Central memory CD8-positive, alpha-beta T cell (primary cell): ENCODE results near the gene RUBCNL.
"Not testable (repeated sequence)": the region's sequence is repeated elsewhere in the genome, so short reads cannot be mapped to it uniquely, and the experiment has no call there.

Experiments used
- ATAC-seq: fragments of 150-1000 bp; cut with Tn5 transposase; replicated peaks from 2 replicates; pipeline ENCODE4 v1.10.0; 2022; ENCODE audit warnings: mild to moderate bottlenecking, moderate FRiP score, moderate number of reproducible peaks; ENCODE audit not compliant: poor library complexity, severe bottlenecking; ENCODE audit errors: extremely low read depth
- DNase-seq, 2 donors: peaks; one replicate each; pipeline ENCODE4 v3.0.0; 2021; ENCODE audit warnings: low spot score in 2 of 2
- H3K27ac Mint-ChIP-seq: one replicate; pipeline ENCODE4 v1.8.0; 2022; ENCODE audit warnings: low read depth, mild to moderate bottlenecking, moderate library complexity, mixed read lengths
- H3K27me3 Mint-ChIP-seq: one replicate; pipeline ENCODE4 v1.8.0; 2022; ENCODE audit warnings: mixed read lengths
- H3K36me3 Mint-ChIP-seq: one replicate; pipeline ENCODE4 v1.8.0; 2022; ENCODE audit warnings: mild to moderate bottlenecking, moderate library complexity, mixed read lengths; ENCODE audit not compliant: insufficient read depth
- H3K4me1 Mint-ChIP-seq: one replicate; pipeline ENCODE4 v1.8.0; 2022; ENCODE audit warnings: mixed read lengths
- H3K4me3 Mint-ChIP-seq: one replicate; pipeline ENCODE4 v1.8.0; 2022; ENCODE audit warnings: mild to moderate bottlenecking, moderate library complexity, mixed read lengths
- H3K9me3 Mint-ChIP-seq: one replicate; pipeline ENCODE4 v1.8.0; 2022; ENCODE audit warnings: mixed read lengths

Gene RUBCNL, protein sequence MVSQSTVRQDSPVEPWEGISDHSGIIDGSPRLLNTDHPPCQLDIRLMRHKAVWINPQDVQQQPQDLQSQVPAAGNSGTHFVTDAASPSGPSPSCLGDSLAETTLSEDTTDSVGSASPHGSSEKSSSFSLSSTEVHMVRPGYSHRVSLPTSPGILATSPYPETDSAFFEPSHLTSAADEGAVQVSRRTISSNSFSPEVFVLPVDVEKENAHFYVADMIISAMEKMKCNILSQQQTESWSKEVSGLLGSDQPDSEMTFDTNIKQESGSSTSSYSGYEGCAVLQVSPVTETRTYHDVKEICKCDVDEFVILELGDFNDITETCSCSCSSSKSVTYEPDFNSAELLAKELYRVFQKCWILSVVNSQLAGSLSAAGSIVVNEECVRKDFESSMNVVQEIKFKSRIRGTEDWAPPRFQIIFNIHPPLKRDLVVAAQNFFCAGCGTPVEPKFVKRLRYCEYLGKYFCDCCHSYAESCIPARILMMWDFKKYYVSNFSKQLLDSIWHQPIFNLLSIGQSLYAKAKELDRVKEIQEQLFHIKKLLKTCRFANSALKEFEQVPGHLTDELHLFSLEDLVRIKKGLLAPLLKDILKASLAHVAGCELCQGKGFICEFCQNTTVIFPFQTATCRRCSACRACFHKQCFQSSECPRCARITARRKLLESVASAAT

GRCh38 chr13:46387064-46387851 lies at the start of gene RUBCNL:
TSS of gene RUBCNL (minus strand) at chr13:46387252. CDS start at chr13:46372475, 14,777 bp downstream.
- peak; percentile 38 for ATAC-seq
- Mint-ChIP-seq H3K4me3 (peak within 1 kb of the TSS; percentile 69), H3K27me3 (peaks cover 57% of the 10 kb centered on the region), H3K36me3 (peaks cover 2% of the 10 kb centered on the region), H3K9me3 (no peaks in the 10 kb centered on the region), H3K4me1 (peaks cover 11% of the 10 kb centered on the region), H3K27ac (no peak within 1 kb of the TSS)
- DNase-seq: no peak

- H3K36me3 Mint-ChIP-seq, H3K4me3 Mint-ChIP-seq, H3K9me3 Mint-ChIP-seq, H3K4me1 Mint-ChIP-seq, H3K27ac Mint-ChIP-seq, DNase-seq, ATAC-seq: not testable (repeated sequence)
- peaks cover 21% of the 10 kb centered on the region for H3K27me3 Mint-ChIP-seq
Observed at GRCh38 chr13:46429558-46429957, 42.5 kb upstream of the RUBCNL start.

GRCh38 chr13:46405457-46405856 lies 18.4 kb upstream of the RUBCNL start:
- ATAC-seq (no peak), DNase-seq (no peak)
- Mint-ChIP-seq H3K27ac (no peak overlapping the region), H3K27me3 (peaks cover 5% of the 10 kb centered on the region), H3K9me3 (no peaks in the 10 kb centered on the region), H3K4me3 (no peak overlapping the region), H3K36me3 (no peaks in the 10 kb centered on the region), H3K4me1 (peaks cover 6% of the 10 kb centered on the region)

GRCh38 chr13:46404733-46405100 lies 17.7 kb upstream of the RUBCNL start:
- Mint-ChIP-seq H3K9me3 (no peaks in the 10 kb centered on the region), H3K4me1 (peaks cover 6% of the 10 kb centered on the region), H3K4me3 (no peak overlapping the region), H3K27ac (no peak overlapping the region), H3K27me3 (no peaks in the 10 kb centered on the region), H3K36me3 (no peaks in the 10 kb centered on the region)
- no peak for ATAC-seq
- no peak for DNase-seq

- no peak overlapping the region for H3K4me3 Mint-ChIP-seq
- H3K9me3 Mint-ChIP-seq: no peaks in the 10 kb centered on the region
- peaks cover 6% of the 10 kb centered on the region for H3K4me1 Mint-ChIP-seq
- peak; percentile 65 for ATAC-seq
- no peaks in the 10 kb centered on the region for H3K36me3 Mint-ChIP-seq
- no peak for DNase-seq
- no peak overlapping the region for H3K27ac Mint-ChIP-seq
- H3K27me3 Mint-ChIP-seq: no peaks in the 10 kb centered on the region
Observed at GRCh38 chr13:46403851-46404732, 17.0 kb upstream of the RUBCNL start.

DNA sequence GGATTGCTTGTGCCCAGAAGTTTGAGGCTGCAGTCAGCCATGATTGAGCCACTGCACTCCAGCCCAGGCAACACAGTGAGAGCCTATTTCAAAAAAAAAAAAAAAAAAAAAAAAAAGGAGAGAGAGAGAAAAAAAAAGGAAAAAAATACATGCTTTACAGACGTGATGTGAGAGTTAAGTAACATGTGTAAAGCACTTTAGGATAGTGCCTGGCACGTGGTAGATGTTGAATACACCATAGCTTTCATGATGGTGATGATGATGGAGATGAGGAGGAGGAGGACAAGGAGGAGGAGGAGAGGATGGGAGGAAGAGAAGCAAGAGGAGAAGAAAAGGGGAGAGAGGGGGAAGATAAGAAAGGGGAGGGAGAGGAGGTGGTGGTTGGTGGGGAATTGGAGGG lies 15.1 kb upstream of the RUBCNL start:
- no peak overlapping the region for H3K27ac Mint-ChIP-seq
- H3K9me3 Mint-ChIP-seq: no peaks in the 10 kb centered on the region
- no peak overlapping the region for H3K4me3 Mint-ChIP-seq
- DNase-seq (no peak), ATAC-seq (no peak)
- no peaks in the 10 kb centered on the region for H3K36me3 Mint-ChIP-seq
- no peaks in the 10 kb centered on the region for H3K27me3 Mint-ChIP-seq
- peaks cover 6% of the 10 kb centered on the region for H3K4me1 Mint-ChIP-seq

- Mint-ChIP-seq H3K27me3 (no peaks in the 10 kb centered on the region), H3K4me1 (peaks cover 6% of the 10 kb centered on the region), H3K27ac (peak overlapping the region; percentile 11), H3K4me3 (no peak overlapping the region), H3K36me3 (no peaks in the 10 kb centered on the region), H3K9me3 (no peaks in the 10 kb centered on the region)
- DNase-seq: no peak
- ATAC-seq: no peak
Observed at GRCh38 chr13:46401432-46401831, 14.4 kb upstream of the RUBCNL start.

GRCh38 chr13:46396341-46396740 lies 9.3 kb upstream of the RUBCNL start:
- ATAC-seq (no peak), DNase-seq (no peak)
- Mint-ChIP-seq H3K27me3 (peaks cover 19% of the 10 kb centered on the region), H3K27ac (no peak overlapping the region), H3K4me3 (no peak overlapping the region), H3K4me1 (no peaks in the 10 kb centered on the region), H3K36me3 (peaks cover 2% of the 10 kb centered on the region), H3K9me3 (no peaks in the 10 kb centered on the region)

DNA sequence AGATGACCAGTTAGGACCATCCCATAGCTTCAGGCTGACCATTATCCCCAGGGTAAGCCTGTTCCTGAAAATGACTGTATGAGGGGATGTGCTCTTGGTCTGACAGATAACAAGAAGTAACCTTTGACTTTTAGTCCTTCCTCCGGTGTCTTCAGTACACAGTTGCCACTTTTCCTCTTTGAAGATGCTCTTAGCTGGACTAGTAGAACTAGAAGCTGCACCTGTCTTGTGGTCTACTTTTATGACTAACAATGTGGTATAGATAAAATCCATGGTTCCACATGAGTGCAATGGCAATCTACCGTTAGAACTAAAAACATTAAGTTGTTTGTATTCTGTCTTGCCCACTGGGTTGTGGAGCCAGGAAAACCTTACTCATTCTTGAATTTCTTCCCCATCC lies 5.9 kb upstream of the RUBCNL start:
- H3K4me3 Mint-ChIP-seq: no peak overlapping the region
- peaks cover 26% of the 10 kb centered on the region for H3K27me3 Mint-ChIP-seq
- no peak for ATAC-seq

DNA sequence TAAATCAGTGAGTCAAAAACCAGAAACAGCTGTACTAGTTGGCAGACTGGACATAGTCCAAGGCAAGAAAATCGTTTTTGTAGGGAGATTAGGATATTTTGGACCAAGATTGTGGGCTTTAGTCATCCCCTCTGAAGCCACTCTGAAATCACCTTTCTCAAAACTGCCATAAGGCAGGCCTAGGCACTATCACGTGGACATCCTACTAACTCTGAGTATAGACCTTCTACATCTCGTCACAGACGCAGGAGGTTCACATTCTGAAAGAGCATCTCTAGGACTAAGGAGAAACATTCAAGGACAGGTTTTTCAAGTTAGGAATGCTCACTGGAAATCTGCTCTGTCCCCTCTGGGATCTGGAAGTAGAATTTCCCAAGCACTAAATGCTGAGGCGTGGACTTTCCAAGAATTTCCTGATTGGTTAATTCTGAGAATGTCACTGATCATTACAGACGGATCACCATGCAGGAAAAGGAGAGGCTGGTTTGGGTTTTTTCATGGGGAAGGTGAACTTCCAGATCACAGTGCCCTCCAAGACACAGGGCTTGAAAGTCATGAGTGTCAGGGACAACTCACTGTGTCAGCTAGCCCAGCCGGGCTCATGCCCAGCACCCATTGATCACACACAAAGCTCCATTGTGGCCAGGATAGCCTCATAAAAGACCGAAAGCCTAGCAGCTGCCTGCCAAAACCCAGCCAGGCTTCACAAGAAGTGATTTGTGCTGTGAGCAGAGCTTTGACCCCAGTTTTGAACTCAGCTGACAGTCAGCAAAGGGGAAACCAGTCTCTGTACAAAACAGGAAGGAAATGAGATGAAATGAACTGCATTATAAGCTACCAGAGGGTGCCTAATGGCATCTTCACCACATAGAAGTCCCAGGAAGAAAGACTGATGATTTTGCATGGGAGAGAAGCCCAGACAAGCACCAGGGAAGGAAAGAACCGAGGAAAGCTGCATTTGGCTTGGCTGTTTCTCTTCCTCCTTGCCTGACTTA lies 2.7 kb upstream of the RUBCNL start:
- Mint-ChIP-seq H3K36me3 (peaks cover 4% of the 10 kb centered on the region), H3K4me1 (peaks cover 11% of the 10 kb centered on the region), H3K9me3 (no peaks in the 10 kb centered on the region), H3K4me3 (no peak overlapping the region), H3K27ac (no peak overlapping the region), H3K27me3 (peaks cover 57% of the 10 kb centered on the region)
- ATAC-seq (peak; percentile 37), DNase-seq (no peak)

More for the DNA sequence above, 5.9 kb upstream of the RUBCNL start:
- Mint-ChIP-seq H3K27ac (no peak overlapping the region), H3K9me3 (no peaks in the 10 kb centered on the region), H3K36me3 (peaks cover 2% of the 10 kb centered on the region), H3K4me1 (peaks cover 5% of the 10 kb centered on the region)
- no peak for DNase-seq

DNA sequence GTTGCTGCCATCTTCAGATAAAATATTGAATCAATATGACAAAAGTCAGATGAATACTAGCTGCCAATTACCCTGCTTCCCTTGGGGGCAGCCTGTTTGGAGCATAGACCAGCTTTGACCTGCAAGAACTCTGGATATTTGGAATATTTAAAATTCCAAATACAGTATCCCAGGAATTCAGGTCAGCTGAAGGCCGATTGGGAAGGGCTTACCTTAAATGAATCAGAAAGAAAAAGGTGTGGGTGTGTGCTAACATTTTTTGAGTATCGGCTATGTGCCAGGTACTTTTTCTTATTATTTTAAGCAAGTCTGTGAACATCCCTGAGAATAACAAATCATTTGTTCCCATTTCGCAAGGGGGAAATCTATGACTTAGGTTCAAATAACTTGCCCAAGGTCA lies 1.8 kb upstream of the RUBCNL start:
- no peak for ATAC-seq
- H3K4me3 Mint-ChIP-seq: no peak overlapping the region

More for the DNA sequence above, 1.8 kb upstream of the RUBCNL start:
- H3K27me3 Mint-ChIP-seq: peaks cover 55% of the 10 kb centered on the region
- DNase-seq: no peak
- H3K4me1 Mint-ChIP-seq: peaks cover 11% of the 10 kb centered on the region
- no peak overlapping the region for H3K27ac Mint-ChIP-seq
- H3K9me3 Mint-ChIP-seq: no peaks in the 10 kb centered on the region
- peaks cover 4% of the 10 kb centered on the region for H3K36me3 Mint-ChIP-seq
